Brain pericyte (primary cell): Measurements from ENCODE around the gene ACP7.
"Not testable (repeated sequence)": the region's sequence is repeated elsewhere in the genome, so short reads cannot be mapped to it uniquely, and the experiment has no call there.

Experiments used
- DNase-seq: peaks from one replicate; pipeline ENCODE4 v3.0.0-alpha.2; 2012; ENCODE audit warnings: low read depth, low spot score

The ACP7 gene, protein sequence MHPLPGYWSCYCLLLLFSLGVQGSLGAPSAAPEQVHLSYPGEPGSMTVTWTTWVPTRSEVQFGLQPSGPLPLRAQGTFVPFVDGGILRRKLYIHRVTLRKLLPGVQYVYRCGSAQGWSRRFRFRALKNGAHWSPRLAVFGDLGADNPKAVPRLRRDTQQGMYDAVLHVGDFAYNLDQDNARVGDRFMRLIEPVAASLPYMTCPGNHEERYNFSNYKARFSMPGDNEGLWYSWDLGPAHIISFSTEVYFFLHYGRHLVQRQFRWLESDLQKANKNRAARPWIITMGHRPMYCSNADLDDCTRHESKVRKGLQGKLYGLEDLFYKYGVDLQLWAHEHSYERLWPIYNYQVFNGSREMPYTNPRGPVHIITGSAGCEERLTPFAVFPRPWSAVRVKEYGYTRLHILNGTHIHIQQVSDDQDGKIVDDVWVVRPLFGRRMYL

DNA sequence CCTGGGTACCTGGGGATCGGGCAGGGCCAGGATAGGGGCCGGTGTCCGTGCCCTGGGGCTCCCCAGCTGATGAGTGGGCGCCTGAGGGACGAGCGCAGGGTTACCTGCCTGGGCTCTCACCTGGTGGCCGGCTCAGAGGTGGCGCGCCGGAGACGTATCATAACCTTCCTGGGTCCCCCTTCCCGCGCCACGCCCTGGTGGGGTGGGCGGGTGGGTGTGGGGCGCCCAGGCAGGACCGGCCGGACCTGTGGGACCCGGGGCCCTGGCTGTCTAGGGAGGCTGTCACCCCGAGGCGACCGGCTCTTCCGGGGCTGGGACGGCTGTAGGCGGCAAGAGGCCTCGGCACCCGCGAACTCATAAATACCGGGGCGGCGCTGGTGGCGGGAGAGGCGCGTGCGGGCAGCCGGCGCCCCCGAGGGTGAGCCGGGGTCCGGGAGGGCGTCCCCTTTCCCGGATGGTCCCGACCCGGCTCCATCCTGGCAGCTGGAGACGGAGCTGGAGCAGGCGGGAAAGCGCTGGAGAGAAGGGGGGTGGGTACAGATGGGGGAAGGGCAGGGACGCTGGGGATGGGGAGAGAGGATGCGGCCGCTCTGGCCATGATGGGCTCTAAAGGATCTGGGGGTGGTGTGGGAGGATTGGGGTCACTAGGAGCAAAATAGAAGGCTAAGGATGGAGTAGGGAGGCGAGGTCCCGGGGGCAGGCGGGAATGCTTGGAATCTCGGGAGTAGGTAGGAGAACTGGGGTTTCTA, at the start of gene ACP7:
Gene ACP7 (plus strand): TSS at position 386 of the 749 bp plus-strand sequence. CDS start 902 bp downstream, outside the sequence.
- DNase-seq: no peak

DNA sequence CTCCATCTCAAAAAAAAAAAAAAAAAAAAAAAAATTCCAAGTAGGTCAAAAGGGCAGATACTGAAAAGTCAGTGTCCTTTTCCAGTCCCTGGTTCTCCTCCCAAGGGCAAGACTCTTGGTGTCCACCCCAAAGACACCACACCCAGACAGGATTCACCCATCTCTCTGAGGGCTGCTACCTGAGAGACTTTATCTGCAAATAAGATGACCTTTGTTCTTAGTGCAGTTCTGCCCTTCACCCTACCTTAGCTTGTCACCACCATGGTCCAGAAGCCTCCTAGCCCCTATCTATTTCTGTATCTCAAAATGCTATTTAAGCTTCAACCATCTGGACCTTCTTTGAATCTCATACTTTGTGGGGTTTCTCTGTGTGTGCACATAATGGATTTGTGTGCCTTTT, 47.6 kb upstream of the ACP7 start:
- no peak for DNase-seq

DNA sequence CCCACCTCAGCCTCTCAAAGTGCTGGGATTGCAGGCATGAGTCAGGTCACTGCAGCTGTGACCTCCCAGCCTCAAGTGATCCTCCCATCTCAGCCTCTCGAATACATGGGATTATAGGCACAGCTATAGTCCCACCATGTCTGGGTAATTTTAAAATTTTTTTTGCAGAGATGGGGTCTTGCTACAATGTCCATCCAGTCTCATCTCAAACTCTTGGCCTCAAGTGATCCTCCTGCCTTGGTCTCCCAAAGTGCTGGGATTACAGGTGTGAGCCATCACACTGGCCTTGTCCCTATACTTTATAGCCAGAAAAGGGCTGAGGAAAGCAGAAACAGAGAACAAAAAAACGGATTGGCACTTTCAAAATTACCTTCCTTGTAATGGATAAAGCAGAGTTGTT, 47.0 kb upstream of the ACP7 start:
- DNase-seq: no peak

DNA sequence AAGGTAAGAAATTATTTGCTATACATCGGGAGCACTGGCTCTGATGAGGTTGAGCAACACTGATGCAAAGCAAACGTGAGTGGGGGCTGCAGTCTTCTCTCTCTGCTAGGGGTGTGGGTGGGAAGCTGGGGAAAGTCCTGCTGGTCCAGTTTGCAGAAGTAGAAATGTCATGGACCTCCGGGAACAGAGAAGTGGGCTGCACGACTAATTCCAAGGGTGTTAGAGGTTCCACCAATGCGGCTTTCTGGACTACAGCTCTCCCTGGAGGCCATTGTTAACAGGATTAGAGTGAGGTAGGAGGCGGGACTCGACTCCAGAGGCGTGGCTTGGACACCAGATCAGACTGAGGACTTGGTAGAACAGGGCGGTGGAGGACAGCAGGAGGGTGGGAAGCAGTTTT, 46.1 kb upstream of the ACP7 start:
- DNase-seq: no peak

DNA sequence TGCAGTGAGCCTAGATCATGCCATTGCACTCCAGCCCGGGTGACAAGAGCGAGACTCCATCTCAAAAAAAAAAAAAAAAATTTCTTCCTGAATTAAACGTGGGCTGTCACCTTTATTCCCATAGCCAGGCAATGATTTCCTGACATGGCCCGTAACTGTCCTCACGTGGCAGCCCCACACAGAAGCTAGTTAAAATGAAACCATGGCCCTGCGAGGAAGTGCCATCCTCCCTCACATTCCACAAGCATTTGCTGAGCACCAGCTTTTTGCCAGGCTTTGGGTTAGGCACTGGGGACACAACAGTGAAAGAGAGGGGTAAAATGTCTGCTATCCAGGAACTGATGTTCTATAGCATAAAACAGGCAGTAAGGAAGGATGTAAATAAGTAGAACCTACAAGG, 38.7 kb upstream of the ACP7 start:
- no peak for DNase-seq

DNA sequence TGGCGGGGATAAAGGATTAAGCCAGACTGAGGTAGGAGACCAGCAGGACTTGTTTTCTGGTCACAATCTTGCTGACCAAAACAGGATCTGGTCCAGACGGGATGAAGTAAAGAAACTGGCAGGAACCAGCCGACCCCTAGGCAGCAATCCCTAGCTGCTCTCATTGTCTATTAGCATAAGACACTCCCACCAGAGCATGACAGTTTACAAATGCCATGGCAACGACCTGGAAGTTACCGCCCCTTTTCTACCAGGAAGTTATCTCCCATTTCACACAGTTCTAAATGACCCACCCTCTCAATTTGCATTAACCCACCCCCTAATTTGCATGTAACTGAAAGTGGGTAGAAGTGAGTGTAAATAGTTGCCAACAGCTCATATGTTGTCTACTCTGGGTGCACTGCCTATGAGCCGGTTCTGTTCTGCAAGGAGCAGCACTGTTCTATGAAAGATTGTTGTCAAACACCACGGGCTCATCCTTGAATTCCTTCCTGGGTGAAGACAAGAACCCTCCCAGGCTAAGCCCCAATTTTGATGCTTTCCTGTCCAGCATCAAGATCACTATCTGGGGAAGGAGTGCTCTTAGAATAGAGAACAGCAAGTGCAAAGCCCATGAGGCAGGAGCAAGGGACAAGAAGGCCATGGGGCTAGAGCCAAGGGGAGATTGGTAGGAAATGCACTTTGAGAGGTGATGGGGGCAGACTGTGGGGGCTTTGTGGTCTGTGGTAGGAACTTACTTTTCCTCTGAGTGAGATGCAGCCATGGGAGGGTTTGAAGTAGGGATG, 37.9 kb upstream of the ACP7 start:
- DNase-seq: no peak

DNA sequence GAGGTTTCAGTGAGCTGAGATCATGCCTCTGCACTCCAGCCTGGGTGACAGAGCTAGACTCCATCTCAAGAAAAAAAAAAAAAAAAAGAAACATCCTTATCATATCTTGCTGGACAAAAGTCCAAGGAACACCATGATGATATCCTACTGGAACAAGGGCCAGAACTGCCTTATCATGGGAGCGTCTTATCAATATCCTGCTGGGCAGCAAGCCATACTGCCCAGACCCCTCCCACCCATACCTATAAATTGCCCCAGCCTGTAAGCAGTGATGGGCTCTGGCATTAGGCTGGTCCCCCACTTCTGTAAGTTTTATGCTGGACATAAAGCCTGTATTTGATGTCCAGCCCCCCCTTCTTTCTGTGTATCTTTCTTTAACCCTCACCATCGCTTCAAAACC, 37.1 kb upstream of the ACP7 start:
- DNase-seq: no peak

DNA sequence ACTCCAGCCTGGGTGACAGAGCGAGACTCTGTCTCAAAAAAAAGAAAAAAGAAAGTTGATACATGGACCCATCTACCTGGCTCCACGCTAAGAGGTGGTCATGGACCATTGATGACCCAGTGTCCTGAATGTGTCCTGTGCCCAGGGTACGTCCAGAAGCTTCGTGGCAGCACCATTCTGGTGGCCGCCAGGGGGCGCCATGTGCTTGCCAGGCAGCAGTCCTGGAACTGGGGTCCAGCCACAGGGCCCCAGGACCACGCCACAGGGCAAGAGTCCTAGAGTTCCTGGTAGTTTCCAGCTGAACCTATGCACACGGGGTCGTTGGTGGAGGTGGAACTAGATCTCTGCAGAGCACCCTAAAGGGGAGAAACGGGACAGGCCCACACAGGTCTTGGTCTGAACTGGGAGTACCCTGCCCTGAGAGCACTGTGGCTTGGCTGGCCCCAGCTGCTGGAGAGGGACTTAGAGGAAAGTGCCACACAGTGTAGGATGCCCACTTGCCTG, 31.9 kb upstream of the ACP7 start:
- DNase-seq: no peak

DNA sequence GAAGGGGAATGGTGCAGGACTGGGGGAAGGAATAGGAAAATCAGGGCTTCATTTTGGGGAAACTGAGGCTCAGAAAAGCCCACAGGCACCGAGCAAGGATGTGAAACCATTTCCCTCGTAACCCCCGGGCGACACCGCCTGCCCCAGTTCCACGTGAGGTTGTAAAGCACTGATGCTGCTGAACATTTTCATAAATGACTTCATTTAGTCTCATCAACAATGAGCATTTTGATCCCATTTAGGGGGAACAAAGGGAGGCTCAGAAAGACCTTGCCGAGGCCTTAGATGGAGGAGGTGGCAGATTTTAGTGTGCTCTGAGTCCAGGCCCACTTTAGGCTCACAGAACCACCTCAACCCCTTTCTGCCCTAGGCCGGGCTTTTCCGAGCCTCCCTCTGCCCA, 31.3 kb upstream of the ACP7 start:
- no peak for DNase-seq

DNA sequence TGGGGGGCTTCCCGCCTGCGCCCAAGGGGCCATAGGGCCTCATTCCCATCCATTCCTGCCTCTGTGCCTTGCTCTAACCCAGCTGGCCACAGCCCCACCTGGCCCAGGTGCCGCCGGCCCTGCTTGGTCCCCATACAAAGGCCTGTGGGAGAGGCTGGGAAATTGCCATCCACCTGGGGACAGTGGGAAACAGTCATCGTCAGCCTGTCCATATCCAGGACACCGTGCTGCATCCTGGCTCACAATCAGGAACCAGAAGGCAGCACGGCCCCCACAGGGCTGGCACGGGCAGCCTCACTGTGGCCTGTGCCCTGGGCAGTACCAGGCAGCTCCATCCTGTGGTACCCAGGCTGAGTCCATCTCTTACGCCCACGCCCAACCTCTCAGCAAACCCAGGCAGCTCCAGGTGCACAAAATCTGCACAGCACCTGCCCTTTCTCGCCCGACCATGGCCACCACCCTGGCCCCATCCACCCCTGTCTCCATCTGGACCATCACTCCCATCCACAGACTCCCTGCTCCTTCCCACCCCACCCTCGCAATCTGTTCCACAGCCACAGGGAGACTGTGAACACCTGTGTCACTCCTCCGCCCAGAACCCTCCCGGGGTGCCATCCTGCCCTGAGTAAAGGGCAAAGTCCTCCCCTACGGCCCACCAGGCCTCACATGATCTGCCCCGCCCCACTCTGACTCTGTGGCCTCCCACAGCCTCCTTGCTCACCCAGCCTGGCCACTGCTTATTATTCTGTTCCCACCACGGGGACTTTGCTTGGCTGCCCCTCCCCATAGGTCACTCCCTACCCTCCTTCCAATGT, 30.7 kb upstream of the ACP7 start:
- DNase-seq: no peak

DNA sequence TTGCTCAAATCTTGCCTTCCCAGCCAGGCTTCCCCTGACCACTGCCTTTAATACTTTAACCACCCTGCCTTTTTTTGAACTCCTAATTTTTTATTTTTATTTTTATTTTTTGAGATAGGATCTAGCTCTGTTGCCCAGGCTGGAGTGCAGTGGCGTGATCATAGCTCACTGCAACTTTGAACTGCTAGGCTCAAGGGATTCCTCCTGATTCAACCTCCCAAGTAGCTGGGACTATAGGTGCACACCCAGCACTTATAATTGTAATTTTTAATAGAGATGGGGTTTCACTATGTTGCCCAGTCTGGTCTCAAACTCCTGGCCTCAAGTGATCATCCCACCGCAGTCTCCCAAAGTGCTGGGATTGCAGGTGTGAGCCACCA, 30.1 kb upstream of the ACP7 start:
- no peak for DNase-seq

DNA sequence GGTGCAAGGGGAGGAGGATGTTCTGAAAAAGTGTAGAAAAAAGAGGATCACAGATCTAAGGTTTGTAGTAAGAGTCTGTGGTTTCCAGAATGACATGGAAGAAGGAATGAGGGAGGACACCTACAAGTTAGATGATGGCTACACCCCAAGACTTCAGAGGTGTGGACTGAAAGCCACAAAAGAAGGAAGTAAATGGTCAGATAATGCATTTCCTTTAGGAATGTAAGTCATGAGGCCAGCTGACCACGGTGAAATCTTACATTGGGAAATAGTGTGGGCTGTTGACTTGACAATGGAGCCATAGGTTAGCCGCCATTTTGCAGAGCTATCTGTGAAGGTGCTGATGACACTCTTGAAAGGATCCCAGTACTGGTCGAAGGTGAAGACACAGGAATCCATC, 26.6 kb upstream of the ACP7 start:
- no peak for DNase-seq

DNA sequence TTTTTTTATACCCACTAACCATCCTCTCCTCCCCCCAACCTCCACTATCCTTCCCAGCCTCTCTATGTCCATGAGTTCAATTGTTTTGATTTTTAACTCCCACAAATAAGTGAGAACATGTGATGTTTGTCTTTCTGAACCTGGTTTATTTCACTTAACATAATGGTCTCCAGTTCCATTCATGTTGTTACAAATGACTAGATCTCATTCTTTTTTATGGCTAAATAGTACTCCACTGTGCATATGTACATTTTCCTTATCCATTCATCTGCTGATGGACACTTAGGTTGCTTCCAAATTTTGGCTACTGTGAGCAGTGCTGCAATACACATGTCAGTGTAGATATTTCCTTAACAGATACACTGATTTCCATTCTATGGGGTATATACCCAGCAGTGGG, 24.9 kb upstream of the ACP7 start:
- no peak for DNase-seq

DNA sequence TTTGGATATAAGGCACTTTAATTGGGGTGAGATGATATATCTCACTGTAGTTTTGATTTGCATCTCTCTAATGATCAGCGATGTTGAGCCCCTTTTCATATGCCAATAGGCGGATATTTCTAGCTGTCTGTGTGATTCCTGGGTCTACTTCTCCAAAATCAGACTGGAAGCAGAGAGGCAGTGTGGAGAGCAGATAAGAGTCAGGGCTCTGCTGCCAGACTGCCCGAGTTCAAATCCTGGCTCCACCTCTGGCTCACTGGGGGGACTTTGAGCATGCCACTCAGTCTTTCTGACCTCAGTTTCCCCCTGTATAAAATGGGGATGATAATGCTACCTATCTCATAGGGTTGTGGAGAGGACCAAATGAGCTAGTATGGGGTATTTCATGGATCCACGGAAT, 24.0 kb upstream of the ACP7 start:
- no peak for DNase-seq

DNA sequence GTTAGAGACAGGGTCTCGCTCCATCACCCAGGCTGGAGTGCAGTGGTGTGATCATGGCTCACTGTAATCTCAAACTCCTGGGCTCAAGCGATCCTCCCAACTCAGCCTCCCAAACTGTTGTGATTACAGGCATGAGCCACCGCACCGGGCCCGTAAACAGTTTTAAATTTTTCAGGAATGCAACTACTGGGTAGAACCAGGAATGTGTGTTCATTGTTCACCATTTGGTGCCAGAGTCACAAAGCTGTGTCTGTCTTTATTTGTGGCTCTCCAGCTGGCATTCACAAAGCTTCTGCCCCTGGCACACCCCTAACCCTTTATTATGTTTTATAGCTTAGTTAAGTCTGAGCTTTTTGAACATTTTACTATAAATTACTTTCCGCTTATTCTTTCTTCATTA, 19.8 kb upstream of the ACP7 start:
- no peak for DNase-seq

DNA sequence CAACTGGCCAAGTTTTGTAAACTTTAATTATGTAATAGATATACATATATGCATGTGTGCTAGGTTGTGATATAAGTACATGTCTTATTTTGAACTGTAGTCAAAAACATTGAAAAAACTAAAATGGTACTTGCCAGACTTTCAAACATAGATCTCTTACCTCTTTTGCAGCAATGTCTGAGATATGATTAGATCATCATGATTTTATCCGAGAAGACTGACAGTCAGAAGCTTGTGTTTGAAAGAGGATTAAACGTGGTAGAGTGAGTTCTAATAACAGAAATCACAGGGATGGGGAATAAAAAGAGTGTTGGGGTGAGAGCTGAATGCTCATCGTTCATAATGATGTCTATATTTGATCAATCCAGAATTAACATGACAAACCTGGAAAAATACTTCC, 18.2 kb upstream of the ACP7 start:
- no peak for DNase-seq

DNA sequence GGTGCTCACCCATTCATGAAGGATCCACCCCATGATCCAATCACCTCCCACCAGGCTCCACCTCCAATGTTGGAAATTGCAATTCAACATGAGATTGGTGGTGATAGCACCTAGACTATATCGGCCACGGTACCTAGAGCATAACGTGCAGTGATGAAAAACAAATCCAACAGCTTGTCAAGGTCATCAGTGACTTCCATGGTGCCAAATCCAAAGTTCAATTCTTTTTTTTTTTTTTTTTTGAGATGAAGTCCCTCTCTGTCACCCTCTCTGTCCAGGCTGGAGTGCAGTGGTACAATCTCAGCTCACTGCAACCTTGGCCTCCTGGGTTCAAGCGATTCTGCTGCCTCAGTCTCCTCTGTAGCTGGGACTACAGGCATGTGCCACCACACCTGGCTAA, 17.1 kb upstream of the ACP7 start:
- no peak for DNase-seq

DNA sequence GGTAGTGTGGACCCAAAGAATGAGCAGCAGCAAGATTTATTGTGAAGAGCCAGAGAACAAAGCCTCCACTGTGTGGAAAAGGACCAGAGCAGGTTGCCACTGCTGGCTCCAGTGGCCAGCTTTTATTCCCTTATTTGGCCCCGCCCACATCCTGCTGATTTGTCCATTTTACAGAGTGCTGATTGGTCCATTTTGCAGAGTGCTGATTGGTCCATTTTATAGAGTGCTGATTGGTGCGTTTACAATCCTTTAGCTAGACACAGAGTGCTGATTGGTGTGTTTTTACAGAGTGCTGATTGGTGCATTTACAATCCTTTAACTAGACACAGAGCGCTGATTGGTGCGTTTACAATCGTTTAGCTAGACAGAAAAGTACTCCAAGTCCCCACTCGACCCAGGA, 15.9 kb upstream of the ACP7 start:
- not testable (repeated sequence) for DNase-seq

DNA sequence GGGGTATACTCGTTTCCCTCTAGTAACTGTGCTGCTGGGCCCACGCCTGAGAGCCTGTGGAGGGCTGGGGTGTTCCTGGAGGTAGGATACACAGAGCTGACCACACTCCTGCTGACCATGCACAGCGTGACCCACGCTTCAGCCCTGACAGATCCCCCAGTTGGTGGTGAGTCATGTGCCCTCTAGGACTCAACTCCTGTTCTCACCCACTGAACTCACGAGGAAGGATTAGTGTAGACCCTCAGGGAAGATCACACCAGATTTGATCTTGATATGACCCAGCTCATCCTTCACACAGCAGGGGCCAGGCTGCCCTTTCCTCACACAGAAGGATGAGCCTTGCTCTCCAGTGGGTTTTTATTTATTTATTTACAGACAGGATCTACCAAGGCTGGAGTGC, 13.3 kb upstream of the ACP7 start:
- no peak for DNase-seq

DNA sequence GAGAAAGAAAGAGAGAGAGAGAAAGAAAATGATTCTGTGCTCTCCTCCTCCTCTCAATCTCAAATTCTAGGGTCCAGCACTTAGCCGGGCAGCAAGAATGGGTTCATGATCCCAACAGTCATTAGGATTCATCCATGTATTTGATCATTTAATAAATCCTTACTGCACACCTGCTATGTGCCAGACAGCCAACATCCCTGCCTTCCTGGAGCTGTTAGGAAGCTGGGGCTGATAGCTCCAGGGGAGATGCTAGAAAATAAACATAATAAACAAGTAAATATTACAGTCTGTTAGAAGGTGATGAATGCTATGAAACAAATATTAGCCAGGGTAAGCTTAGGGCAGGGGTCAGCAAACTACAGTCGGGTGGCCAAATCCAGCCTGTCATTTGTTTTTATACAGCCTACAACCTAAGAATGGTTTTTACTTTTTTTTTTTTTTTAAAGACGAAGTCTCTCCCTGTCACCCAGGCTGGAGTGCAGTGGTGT, 9.9 kb upstream of the ACP7 start:
- no peak for DNase-seq

DNA sequence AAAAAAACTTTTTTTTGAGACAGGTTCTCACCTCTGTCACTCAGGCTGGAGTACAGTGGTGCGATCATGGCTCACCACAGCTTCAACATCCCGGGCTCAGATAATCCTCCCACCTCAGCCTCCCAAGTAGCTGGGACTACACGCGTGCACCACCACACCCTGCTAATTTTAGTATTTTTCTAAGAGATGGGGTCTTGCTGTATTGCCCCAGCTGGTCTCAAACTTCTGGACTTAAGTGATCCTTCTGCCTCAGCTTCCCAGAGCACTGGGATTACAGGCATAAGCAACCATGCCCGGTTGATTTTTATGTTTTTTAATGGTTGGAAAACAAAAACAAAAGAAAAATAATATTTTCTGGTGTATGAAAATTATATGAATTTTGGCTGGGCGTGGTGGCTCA, 9.2 kb upstream of the ACP7 start:
- no peak for DNase-seq
